ELR (cell line): Measurements from ENCODE around the gene TAOK2.
A peak's percentile ranks its signal among the peaks of the same experiment; 100 is the strongest.
"Not testable (repeated sequence)": the region's sequence is repeated elsewhere in the genome, so short reads cannot be mapped to it uniquely, and the experiment has no call there.

Experiments
- DNase-seq: peaks from one replicate; pipeline ENCODE4 v3.0.0-alpha.2; 2015; ENCODE audit warnings: low read depth

TAOK2 gene

GRCh38 chr16:29973384-29974246, at the start of gene TAOK2:
TAOK2 (plus strand) TSS chr16:29973868; CDS start chr16:29977773, 3,905 bp downstream.
- DNase-seq: peak; percentile 97

- peak; percentile 22 for DNase-seq
Measured at GRCh38 chr16:29925105-29925756, 48.4 kb upstream of the TAOK2 start.

DNA sequence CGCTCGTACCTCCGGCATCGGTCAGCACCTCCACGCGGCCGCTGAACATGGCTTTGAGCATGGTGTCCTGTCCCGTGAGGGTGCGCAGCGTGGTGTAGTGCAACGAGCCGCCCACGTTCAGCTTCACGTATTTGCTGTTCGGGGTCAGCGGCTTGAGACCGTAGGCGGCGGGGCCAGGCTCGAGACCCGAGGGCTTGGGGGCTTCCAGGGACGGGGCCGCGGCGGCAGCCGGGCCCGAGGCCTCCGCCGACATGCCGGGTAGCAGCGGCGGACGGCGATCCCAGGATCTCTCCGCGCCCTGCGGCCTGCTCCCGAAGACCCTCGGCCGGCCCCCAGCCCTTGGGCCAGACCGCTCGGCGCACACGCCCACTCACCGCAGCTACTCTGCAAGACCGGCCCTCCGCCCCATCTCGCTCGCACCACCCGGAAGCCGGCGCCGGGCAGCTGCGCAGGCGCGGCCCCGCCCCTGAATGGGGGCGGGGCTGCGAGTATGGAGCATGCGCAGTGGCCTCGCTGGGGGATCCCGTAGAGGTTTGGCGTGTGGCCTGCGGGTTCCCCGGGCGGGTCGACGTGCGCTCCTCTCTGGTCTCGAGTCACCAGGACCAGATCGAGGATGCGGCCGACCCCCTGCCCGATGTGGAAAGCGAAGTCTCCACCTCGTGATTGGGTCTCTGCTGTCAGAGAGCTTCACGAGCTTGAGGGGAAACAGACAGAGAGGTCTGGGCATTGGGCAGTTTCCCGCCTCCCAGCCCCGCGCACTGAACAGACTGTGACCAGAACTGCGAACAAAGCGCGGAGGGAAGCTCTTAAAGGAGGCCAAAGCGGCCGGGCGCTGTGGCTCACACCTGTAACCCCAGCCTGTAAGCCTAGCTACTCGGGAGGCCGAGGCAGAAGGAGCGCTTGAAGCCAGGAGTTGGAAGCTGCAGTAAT, 47.6 kb upstream of the TAOK2 start, which contains the start of gene KCTD13:
TSS of gene KCTD13 (minus strand) at position 446 of the 930 bp plus-strand sequence. CDS start at position 253, 193 bp downstream.
- DNase-seq: peak; percentile 85

DNA sequence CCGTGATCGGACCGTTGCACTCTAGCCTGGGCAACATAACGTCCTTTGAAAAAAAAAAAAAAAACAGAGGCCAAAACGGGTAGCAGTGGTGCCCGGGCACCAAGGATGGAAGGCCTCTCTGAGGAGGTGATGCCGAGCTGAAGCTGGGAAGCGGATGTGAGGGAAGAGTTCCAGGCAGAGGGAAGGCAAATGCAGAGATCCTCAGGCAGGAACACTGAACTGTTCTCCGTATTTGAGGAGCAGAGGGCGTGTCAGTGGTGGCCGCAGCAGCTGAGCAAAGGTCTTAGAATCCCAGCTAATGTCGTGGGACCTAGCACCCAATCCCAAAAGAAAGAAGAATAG, 47.0 kb upstream of the TAOK2 start:
- DNase-seq: peak; percentile 51

- DNase-seq: no peak
Measured at GRCh38 chr16:29927070-29927905, 46.4 kb upstream of the TAOK2 start.

GRCh38 chr16:29931750-29932149, 41.9 kb upstream of the TAOK2 start:
- DNase-seq: not testable (repeated sequence)

DNA sequence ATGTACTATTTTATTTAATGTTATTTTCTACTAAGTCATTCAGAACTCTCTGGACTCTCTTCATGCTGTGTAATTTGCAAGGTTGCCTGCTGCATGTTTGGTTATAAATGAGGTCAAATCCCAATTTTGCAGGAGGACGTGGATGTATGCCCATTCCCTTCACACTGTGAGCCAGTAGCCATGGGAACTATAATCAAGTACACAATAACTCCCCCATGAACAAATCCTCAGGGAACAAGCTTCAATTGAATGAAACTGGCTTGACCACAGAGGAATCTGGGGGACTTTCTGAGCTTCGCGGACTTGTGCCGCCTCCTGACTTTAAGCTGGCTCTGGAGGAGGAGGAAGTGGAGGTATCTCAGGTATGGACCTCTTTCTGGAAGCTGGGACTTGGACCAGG, 33.0 kb upstream of the TAOK2 start:
- DNase-seq: no peak

DNA sequence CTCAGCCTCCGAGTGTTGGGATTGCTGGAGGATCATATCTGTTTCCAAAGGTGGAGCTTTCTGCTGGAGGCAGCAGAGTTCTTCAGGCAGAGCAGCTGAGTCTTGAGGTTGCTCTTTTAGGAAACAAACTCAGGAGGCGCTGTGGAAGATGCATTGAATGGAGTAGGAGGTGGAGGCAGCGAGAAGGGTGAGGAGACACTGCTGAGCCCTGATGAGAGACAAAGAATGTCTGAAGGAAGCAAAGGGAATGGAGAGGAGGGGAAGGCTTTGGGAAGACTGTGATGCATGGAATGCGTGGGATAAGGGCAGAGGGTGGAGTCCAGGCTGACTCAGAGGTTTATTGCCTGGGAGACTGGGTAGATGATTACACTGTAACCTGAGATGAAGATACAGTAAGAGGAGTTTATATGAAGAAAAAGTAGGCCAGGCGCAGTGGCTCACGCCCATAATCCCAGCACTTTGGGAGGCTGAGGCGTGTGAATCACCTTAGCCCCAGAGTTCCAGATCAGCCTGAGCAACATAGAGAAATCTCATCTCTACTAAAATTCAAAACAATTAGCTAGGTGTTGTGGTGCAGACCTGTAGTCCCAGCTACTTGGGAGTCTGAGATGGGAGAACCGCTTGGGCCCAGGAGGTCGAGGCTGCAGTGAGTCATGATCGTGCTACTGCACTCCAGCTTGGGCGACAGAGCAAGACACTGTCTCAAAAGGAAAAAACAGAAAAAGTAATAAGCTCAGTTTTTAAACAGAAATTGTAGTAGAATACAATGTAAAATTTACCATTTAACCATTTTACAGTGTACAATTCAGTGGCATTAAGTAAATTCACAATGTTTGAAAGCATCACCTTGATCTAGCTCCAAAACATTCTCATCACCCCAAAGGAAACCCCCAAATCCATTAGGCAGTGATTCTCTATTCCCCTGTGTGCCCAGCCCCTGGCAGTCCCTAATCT, 29.5 kb upstream of the TAOK2 start:
- peak; percentile 98 for DNase-seq

DNA sequence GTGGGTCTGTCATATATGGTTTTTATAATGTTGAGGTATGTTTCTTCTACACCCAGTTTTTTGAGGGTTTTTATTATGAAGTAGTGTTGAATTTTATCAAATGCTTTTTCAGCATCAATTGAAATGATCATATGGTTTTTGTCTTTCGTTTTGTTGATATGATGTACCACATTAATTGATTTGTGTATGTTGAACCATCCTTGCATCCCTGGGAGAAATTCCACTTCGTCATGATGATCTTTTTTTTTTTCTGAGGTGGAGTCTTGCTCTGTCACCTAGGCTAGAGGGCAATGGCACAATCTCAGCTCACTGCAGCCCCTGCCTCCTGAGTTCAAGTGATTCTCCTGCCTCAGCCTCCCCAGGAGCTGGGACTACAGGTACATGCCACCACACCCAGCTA, 25.8 kb upstream of the TAOK2 start:
- DNase-seq: no peak

- no peak for DNase-seq
Measured at GRCh38 chr16:29950806-29951461, 22.7 kb upstream of the TAOK2 start.

DNA sequence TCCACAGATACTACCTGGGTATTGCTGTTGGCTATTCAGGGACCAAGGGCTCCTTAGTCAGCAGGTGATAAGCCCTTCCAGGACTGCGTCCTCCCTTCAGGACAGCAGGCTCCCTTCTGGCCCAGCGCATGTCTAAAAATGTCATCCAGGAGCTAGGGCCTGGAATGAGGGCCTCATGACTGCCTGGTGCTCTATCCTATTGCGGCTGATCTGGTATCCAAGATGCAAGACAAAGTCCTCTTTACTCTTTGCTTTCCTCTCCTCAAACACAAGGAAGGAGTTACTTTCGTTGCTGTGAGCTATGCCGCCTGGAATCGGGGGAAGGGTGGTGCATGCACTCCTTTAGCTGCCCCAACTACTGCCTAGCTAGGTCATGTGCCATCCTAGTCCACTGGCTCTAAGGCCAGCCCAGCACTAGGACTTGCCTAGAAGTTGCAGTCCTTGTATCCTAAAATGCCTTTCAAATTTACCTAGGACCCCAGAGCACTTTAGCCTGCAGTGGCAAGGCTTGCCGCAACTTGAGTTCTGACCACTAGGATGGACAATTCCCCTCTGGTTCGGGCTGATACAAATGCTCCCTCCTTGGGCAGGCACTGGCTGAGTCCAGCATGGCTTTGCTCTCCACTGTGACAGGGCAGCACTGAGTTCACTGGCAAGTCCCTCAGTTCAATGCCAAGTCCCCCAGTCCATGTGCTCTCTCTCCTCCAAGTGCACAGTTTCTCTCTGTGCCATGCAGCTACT, 21.9 kb upstream of the TAOK2 start:
- peak; percentile 12 for DNase-seq

- DNase-seq: no peak
Measured at GRCh38 chr16:29958756-29959155, 14.9 kb upstream of the TAOK2 start.

- DNase-seq: no peak
Measured at GRCh38 chr16:29959293-29959692, 14.4 kb upstream of the TAOK2 start.

- not testable (repeated sequence) for DNase-seq
Measured at GRCh38 chr16:29959821-29960220, 13.8 kb upstream of the TAOK2 start.

- peak; percentile 4 for DNase-seq
Measured at GRCh38 chr16:29961127-29961478, 12.6 kb upstream of the TAOK2 start.

GRCh38 chr16:29961479-29962343, 12.0 kb upstream of the TAOK2 start, which contains the start of gene TMEM219:
TMEM219 (plus strand) TSS chr16:29962079; CDS start chr16:29963144, 1,065 bp downstream.
- DNase-seq: peak; percentile 88

DNA sequence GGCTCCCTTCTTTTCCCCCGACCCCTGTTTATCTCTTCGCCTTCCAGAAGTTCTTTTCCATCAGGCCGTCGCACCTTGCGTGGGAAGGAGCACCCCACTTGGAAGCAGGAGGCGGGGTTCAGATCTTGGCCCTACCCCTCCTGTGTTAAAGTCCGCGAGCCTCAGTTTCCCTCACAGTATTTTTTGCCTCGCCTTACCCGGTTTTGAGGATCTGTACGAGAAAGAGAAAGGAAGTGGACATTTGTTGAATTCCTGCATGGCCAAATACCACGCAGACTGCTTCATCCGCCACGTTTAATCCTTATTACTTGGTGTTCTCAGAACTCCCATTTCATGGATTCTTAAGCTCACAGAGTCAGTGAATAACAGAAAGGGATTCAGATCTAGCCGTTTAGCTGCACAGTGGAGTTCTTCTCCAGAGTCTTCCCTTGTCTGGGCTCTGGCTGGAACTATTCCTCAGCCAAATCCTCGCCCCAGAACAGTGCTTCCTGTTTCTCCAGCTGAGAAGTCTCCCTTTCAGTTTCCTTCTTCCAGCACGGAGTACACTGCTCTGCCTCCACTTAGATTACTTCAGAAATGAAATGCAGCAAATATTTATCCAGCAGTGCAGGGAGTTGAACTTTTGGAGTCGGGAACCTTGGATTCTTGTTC, 11.2 kb upstream of the TAOK2 start:
- DNase-seq: peak; percentile 55
